ENCODE data around the gene USP14. TPM values are rescaled to one million over a fixed set of nuclear protein-coding genes. Genes with fewer than 3 reads are reported as not detected.

The USP14 gene
- polyA plus RNA-seq, 2 of the 4 experiments (the other 2 are of a cell fraction) = 50.6 to 83.9 TPM

- no peak overlapping the region for H3K4me3 ChIP-seq
- CTCF ChIA-PET = no interaction called here
- H3K4me2 ChIP-seq = no peak overlapping the region
- DNase-seq (ENCODE audit: low read depth in 1 of 2, low spot score in 1 of 2) = no peak
- whole genome bisulfite sequencing (ENCODE audit: missing lambda C conversion rate) = 96% methylated on average over 4 of the region's 4 CpGs
- no peak for ATAC-seq
- no peak for FAIRE-seq
- H3K4me1 ChIP-seq = peaks cover 8% of the 10 kb centered on the region; the same call in 2 of the 3 replicates
- no peak overlapping the region for H3K27ac ChIP-seq
- POLR2A ChIA-PET = no interaction called here
- TF ChIP-seq KDM5A (IDR thresholded peaks at IDR 0.05) (no peak), MYC (IDR thresholded peaks at IDR 0.05; ENCODE audit: borderline replicate concordance, low read length) (no peak), E2F6 (IDR thresholded peaks at IDR 0.05; ENCODE audit: borderline replicate concordance, low read depth) (no peak), CBX2 (IDR thresholded peaks at IDR 0.05; ENCODE audit: borderline replicate concordance, low read depth) (no peak), RCOR1 (IDR thresholded peaks at IDR 0.05; ENCODE audit: low read depth, low read length) (no peak), EP300 (IDR thresholded peaks at IDR 0.05) (no peak), NR3C1 (IDR thresholded peaks at IDR 0.05) (no peak), ZSCAN20 (CRISPR knock-in tag; IDR thresholded peaks at IDR 0.05) (no peak), HDAC2 (IDR thresholded peaks at IDR 0.05) (no peak), ATOH8 (CRISPR knock-in tag; IDR thresholded peaks at IDR 0.05; ENCODE audit: low read depth) (no peak), JUN (IDR thresholded peaks at IDR 0.05) (no peak), MAFK (IDR thresholded peaks at IDR 0.05; ENCODE audit: partially characterized antibody) (no peak), FOXS1 (CRISPR knock-in tag; IDR thresholded peaks at IDR 0.05) (no peak)
- TF ChIP-seq, protein P1, sequence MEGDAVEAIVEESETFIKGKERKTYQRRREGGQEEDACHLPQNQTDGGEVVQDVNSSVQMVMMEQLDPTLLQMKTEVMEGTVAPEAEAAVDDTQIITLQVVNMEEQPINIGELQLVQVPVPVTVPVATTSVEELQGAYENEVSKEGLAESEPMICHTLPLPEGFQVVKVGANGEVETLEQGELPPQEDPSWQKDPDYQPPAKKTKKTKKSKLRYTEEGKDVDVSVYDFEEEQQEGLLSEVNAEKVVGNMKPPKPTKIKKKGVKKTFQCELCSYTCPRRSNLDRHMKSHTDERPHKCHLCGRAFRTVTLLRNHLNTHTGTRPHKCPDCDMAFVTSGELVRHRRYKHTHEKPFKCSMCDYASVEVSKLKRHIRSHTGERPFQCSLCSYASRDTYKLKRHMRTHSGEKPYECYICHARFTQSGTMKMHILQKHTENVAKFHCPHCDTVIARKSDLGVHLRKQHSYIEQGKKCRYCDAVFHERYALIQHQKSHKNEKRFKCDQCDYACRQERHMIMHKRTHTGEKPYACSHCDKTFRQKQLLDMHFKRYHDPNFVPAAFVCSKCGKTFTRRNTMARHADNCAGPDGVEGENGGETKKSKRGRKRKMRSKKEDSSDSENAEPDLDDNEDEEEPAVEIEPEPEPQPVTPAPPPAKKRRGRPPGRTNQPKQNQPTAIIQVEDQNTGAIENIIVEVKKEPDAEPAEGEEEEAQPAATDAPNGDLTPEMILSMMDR (IDR thresholded peaks at IDR 0.05) = no peak
- no peaks in the 10 kb centered on the region for H3K9me3 ChIP-seq
Observed at GRCh38 chr18:255171-255570, 96.8 kb downstream of the USP14 start.

- FAIRE-seq = no peak
- TF ChIP-seq JUNB (IDR thresholded peaks at IDR 0.05) (no peak), EHF (CRISPR knock-in tag; IDR thresholded peaks at IDR 0.05) (no peak)
- H3K9me3 ChIP-seq = no peaks in the 10 kb centered on the region
Observed at GRCh38 chr18:260547-260946, 102.2 kb downstream of the USP14 start.

GRCh38 chr18:261398-262073 is 103.2 kb downstream of the USP14 start:
- Histone ChIP-seq H3K4me1 (peaks cover 2% of the 10 kb centered on the region; the same call in 1 of the 3 replicates), H3K4me3 (no peak overlapping the region), H3K27ac (no peak overlapping the region), H3K9me3 (no peaks in the 10 kb centered on the region), H3K4me2 (no peak overlapping the region)
- no peak for TF ChIP-seq JUN (IDR thresholded peaks at IDR 0.05)
- no peak for TF ChIP-seq RCOR1 (IDR thresholded peaks at IDR 0.05; ENCODE audit: low read depth, low read length)
- TF ChIP-seq MAFK (IDR thresholded peaks at IDR 0.05; ENCODE audit: partially characterized antibody) = no peak
- TF ChIP-seq ZNF302 (CRISPR knock-in tag; IDR thresholded peaks at IDR 0.05) = no peak
- TF ChIP-seq, protein P2, sequence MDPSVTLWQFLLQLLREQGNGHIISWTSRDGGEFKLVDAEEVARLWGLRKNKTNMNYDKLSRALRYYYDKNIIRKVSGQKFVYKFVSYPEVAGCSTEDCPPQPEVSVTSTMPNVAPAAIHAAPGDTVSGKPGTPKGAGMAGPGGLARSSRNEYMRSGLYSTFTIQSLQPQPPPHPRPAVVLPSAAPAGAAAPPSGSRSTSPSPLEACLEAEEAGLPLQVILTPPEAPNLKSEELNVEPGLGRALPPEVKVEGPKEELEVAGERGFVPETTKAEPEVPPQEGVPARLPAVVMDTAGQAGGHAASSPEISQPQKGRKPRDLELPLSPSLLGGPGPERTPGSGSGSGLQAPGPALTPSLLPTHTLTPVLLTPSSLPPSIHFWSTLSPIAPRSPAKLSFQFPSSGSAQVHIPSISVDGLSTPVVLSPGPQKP (IDR thresholded peaks at IDR 0.05; ENCODE audit: low read depth, low read length) = no peak
- TF ChIP-seq RAD21 (conservative IDR thresholded peaks at IDR 0.05 in 1 of 2, IDR thresholded peaks at IDR 0.05 in 1 of 2) = no peak
- no peak for TF ChIP-seq HEYL (CRISPR knock-in tag; IDR thresholded peaks at IDR 0.05)
- no peak for TF ChIP-seq POLR2A (IDR thresholded peaks at IDR 0.05; ENCODE audit: low read length)
- TF ChIP-seq GATA3 (IDR thresholded peaks at IDR 0.05; ENCODE audit: borderline replicate concordance) = no peak
- no peak for TF ChIP-seq HOXB13 (CRISPR knock-in tag; IDR thresholded peaks at IDR 0.05; ENCODE audit: low read depth)
- TF ChIP-seq ATOH8 (CRISPR knock-in tag; IDR thresholded peaks at IDR 0.05; ENCODE audit: low read depth) = no peak
- TF ChIP-seq HOXB5 (CRISPR knock-in tag; IDR thresholded peaks at IDR 0.05) = no peak
- no peak for TF ChIP-seq EHMT2 (IDR thresholded peaks at IDR 0.05; ENCODE audit: low read depth)
- TF ChIP-seq RARB (CRISPR knock-in tag; IDR thresholded peaks at IDR 0.05) = no peak
- TF ChIP-seq FOSL2 (IDR thresholded peaks at IDR 0.05) = no peak
- TF ChIP-seq FOSL2 (CRISPR knock-in tag; IDR thresholded peaks at IDR 0.05) = no peak
- no peak for TF ChIP-seq EHF (CRISPR knock-in tag; IDR thresholded peaks at IDR 0.05)
- CTCF ChIA-PET = interaction anchor here (0.6 kb wide), 1 partner anchor 700 kb away, joined by 3 read pairs; no protein-coding TSS in a partner anchor
- DNase-seq (ENCODE audit: low read depth in 1 of 2, low spot score in 1 of 2) (no peak), ATAC-seq (no peak), FAIRE-seq (no peak)
- WGBS (ENCODE audit: missing lambda C conversion rate) = 100% methylated on average over 2 of the region's 2 CpGs
- POLR2A ChIA-PET = no interaction called here

More at GRCh38 chr18:260547-260946, 102.2 kb downstream of the USP14 start:
- ChIA-PET CTCF (no interaction called here), POLR2A (no interaction called here)
- H3K4me1 ChIP-seq = no peaks in the 10 kb centered on the region
- no peak overlapping the region for H3K4me2 ChIP-seq
- H3K4me3 ChIP-seq = no peak overlapping the region
- DNase-seq (ENCODE audit: low read depth in 1 of 2, low spot score in 1 of 2) (no peak), ATAC-seq (no peak)
- WGBS (ENCODE audit: missing lambda C conversion rate) = 75% methylated on average over 2 of the region's 2 CpGs
- H3K27ac ChIP-seq = no peak overlapping the region
